CD1c-positive myeloid dendritic cell (primary cell): ENCODE data around the gene SCART1.
"Not testable (repeated sequence)": the region's sequence is repeated elsewhere in the genome, so short reads cannot be mapped to it uniquely, and the experiment has no call there.

ENCODE experiments used
- DNase-seq: peaks from one replicate; pipeline ENCODE4 v3.0.0-alpha.2; 2016; ENCODE audit errors: extremely low spot score

Gene SCART1

GRCh38 chr10:133474027-133474426 is 20.3 kb downstream of the SCART1 start:
- DNase-seq: no peak

GRCh38 chr10:133474665-133475424 is 21.1 kb downstream of the SCART1 start:
- DNase-seq: no peak

- DNase-seq: no peak
Observed at GRCh38 chr10:133475425-133475734, 21.6 kb downstream of the SCART1 start.

- DNase-seq: no peak
Observed at GRCh38 chr10:133475821-133476640, 22.3 kb downstream of the SCART1 start.

- no peak for DNase-seq
Observed at GRCh38 chr10:133476641-133476990, 22.9 kb downstream of the SCART1 start.

GRCh38 chr10:133481086-133481643 is 27.4 kb downstream of the SCART1 start:
- DNase-seq: no peak

- no peak for DNase-seq
Observed at GRCh38 chr10:133481657-133482056, 27.9 kb downstream of the SCART1 start.

- DNase-seq: no peak
Observed at GRCh38 chr10:133484818-133485217, 31.1 kb downstream of the SCART1 start.

- DNase-seq: no peak
Observed at GRCh38 chr10:133487085-133487484, 33.3 kb downstream of the SCART1 start.

GRCh38 chr10:133488354-133488753 is 34.6 kb downstream of the SCART1 start:
- no peak for DNase-seq

- no peak for DNase-seq
Observed at GRCh38 chr10:133489816-133490588, 36.3 kb downstream of the SCART1 start.

GRCh38 chr10:133493562-133493961 is 39.8 kb downstream of the SCART1 start:
- not testable (repeated sequence) for DNase-seq

GRCh38 chr10:133497363-133497762 is 43.6 kb downstream of the SCART1 start:
- not testable (repeated sequence) for DNase-seq

GRCh38 chr10:133499176-133499575 is 45.4 kb downstream of the SCART1 start:
- not testable (repeated sequence) for DNase-seq

GRCh38 chr10:133500897-133501296 is 47.2 kb downstream of the SCART1 start:
- not testable (repeated sequence) for DNase-seq

- DNase-seq: no peak
Observed at GRCh38 chr10:133509700-133510099, 56.0 kb downstream of the SCART1 start.

GRCh38 chr10:133511408-133511807 is 57.7 kb downstream of the SCART1 start:
- no peak for DNase-seq

- no peak for DNase-seq
Observed at GRCh38 chr10:133511907-133512528, 58.3 kb downstream of the SCART1 start.

GRCh38 chr10:133515471-133515870 is 61.7 kb downstream of the SCART1 start:
- DNase-seq: no peak

- no peak for DNase-seq
Observed at GRCh38 chr10:133516057-133516456, 62.3 kb downstream of the SCART1 start.

- DNase-seq: not testable (repeated sequence)
Observed at GRCh38 chr10:133518517-133518916, 64.8 kb downstream of the SCART1 start.
